NCI-H2107 treated with DMSO at 0.1 percent for 48 hours (cell line): ENCODE results near the gene HS3ST5.
"Not testable (repeated sequence)": the region's sequence is repeated elsewhere in the genome, so short reads cannot be mapped to it uniquely, and the experiment has no call there.

Experiments
- DNase-seq: peaks from one replicate; lab custom pipeline; 2025; ENCODE audit not compliant: unreplicated experiment; lab: John Stamatoyannopoulos, UW

The HS3ST5 gene

GRCh38 chr6:114158411-114158810 is 184.4 kb downstream of the HS3ST5 start:
- no peak for DNase-seq

GRCh38 chr6:114157848-114158247 is 185.0 kb downstream of the HS3ST5 start:
- DNase-seq: no peak

- DNase-seq: no peak
These were observed 187.1 kb downstream of the HS3ST5 start for GRCh38 chr6:114155763-114156162.

GRCh38 chr6:114154812-114155211 is 188.0 kb downstream of the HS3ST5 start:
- DNase-seq: no peak

- DNase-seq: no peak
These were observed 189.4 kb downstream of the HS3ST5 start for GRCh38 chr6:114153448-114153847.

- DNase-seq: peak; percentile 1
These were observed 191.6 kb downstream of the HS3ST5 start for GRCh38 chr6:114151064-114151690.

GRCh38 chr6:114149182-114149581 is 193.6 kb downstream of the HS3ST5 start:
- DNase-seq: not testable (repeated sequence)

- DNase-seq: no peak
These were observed 197.7 kb downstream of the HS3ST5 start for GRCh38 chr6:114144887-114145851.

GRCh38 chr6:114142258-114142657 is 200.6 kb downstream of the HS3ST5 start:
- no peak for DNase-seq

GRCh38 chr6:114140416-114140815 is 202.4 kb downstream of the HS3ST5 start:
- no peak for DNase-seq

- DNase-seq: no peak
These were observed 204.1 kb downstream of the HS3ST5 start for GRCh38 chr6:114138577-114139248.

GRCh38 chr6:114135363-114135971 is 207.4 kb downstream of the HS3ST5 start:
- DNase-seq: no peak

GRCh38 chr6:114133816-114134215 is 209.0 kb downstream of the HS3ST5 start:
- DNase-seq: no peak

- no peak for DNase-seq
These were observed 210.9 kb downstream of the HS3ST5 start for GRCh38 chr6:114131945-114132344.

- no peak for DNase-seq
These were observed 217.2 kb downstream of the HS3ST5 start for GRCh38 chr6:114125576-114125975.

- no peak for DNase-seq
These were observed 220.7 kb downstream of the HS3ST5 start for GRCh38 chr6:114121913-114122662.

- no peak for DNase-seq
These were observed 223.8 kb downstream of the HS3ST5 start for GRCh38 chr6:114119056-114119455.

GRCh38 chr6:114115652-114116051 is 227.2 kb downstream of the HS3ST5 start:
- DNase-seq: no peak

- DNase-seq: peak; percentile 23
These were observed 234.5 kb downstream of the HS3ST5 start for GRCh38 chr6:114108119-114109002.

- DNase-seq: no peak
These were observed 236.8 kb downstream of the HS3ST5 start for GRCh38 chr6:114106020-114106419.
